T-cell (primary cell): ENCODE results near the gene ABHD12. TPM values are rescaled to one million over a fixed set of nuclear protein-coding genes. Genes with fewer than 3 reads are reported as not detected.

ENCODE experiments used
- ATAC-seq, 4 experiments: fragments of 200-7000 bp in 3 of 4; fragments of 150-1000 bp in 1 of 4; cut with Tn5 transposase; replicated peaks in 1 of 4; 1 replicate in 3 of 4; 2 replicates in 1 of 4; pipeline ENCODE4 v1.10.0; 2021; ENCODE audit warnings: moderate library complexity in 3 of 4, mild to moderate bottlenecking in 2 of 4, moderate number of reproducible peaks in 1 of 4
- CTCF ChIA-PET, 2 donors: fragments of 300-600 bp; sonication (Branson Sonifier 250); formaldehyde crosslinking; loops; one replicate each; lab custom pipeline; 2022; ENCODE audit warnings: antibody characterized with exemption in 2 of 2; lab: Charles Lee
- POLR2A ChIA-PET, 2 donors: fragments of 300-600 bp; sonication (Branson Sonifier 250); formaldehyde crosslinking; loops; one replicate each; lab custom pipeline; 2022; ENCODE audit warnings: antibody characterized with exemption in 2 of 2; lab: Charles Lee
- DNase-seq, 35 experiments: peaks; one replicate each; pipeline versions ENCODE4 v3.0.0 to v3.0.0-alpha.2; 2013 to 2023
- H3K27ac ChIP-seq: one replicate; pipeline ENCODE4 v1.5.1; 2013; ENCODE audit warnings: low read length
- H3K27me3 ChIP-seq, 2 experiments: replicated peaks in 1 of 2; 1 replicate in 1 of 2; 2 replicates in 1 of 2; pipeline versions ENCODE4 v1.6.1 to v1.7.0; 2013; ENCODE audit warnings: low read length in 1 of 2, mixed read lengths in 1 of 2; ENCODE audit not compliant: control insufficient read depth in 2 of 2, insufficient read depth in 2 of 2; ENCODE audit errors: extremely low read depth in 1 of 2
- H3K36me3 ChIP-seq, 2 donors: 1 replicate in 1 of 2; 2 replicates in 1 of 2; pipeline versions ENCODE4 v1.6.1 to v1.7.0; 2013; ENCODE audit warnings: low read length in 1 of 2; ENCODE audit not compliant: control insufficient read depth in 2 of 2, insufficient read depth in 1 of 2; ENCODE audit errors: extremely low read depth in 1 of 2
- H3K4me1 ChIP-seq, 2 experiments: 1 replicate in 1 of 2; 2 replicates in 1 of 2; pipeline versions ENCODE4 v1.6.1 to v1.7.0; 2013; ENCODE audit warnings: low read length in 2 of 2, mixed read lengths in 1 of 2; ENCODE audit not compliant: insufficient read depth in 2 of 2, control insufficient read depth in 1 of 2; ENCODE audit errors: extremely low read depth in 1 of 2
- H3K4me3 ChIP-seq, 2 donors: 1 replicate in 1 of 2; 2 replicates in 1 of 2; pipeline versions ENCODE4 v1.5.1 to v1.7.0; 2013; ENCODE audit warnings: mild to moderate bottlenecking in 2 of 2, low read length in 1 of 2, moderate library complexity in 1 of 2; ENCODE audit not compliant: control insufficient read depth in 1 of 2; ENCODE audit errors: extremely low read depth in 1 of 2
- H3K9me3 ChIP-seq: 2 replicates; pipeline ENCODE4 v1.7.0; 2013
- H3K27ac Mint-ChIP-seq, 2 donors: one replicate each; pipeline ENCODE4 v1.8.0; 2020 to 2021; ENCODE audit warnings: mild to moderate bottlenecking in 2 of 2, mixed read lengths in 2 of 2
- H3K27me3 Mint-ChIP-seq, 2 donors: one replicate each; pipeline ENCODE4 v1.8.0; 2021 to 2022; ENCODE audit warnings: mixed read lengths in 2 of 2
- H3K36me3 Mint-ChIP-seq: one replicate; pipeline ENCODE4 v1.8.0; 2021; ENCODE audit warnings: mixed read lengths
- H3K4me1 Mint-ChIP-seq, 3 donors: one replicate each; pipeline ENCODE4 v1.8.0; 2020 to 2022; ENCODE audit warnings: mixed read lengths in 3 of 3, mild to moderate bottlenecking in 1 of 3
- H3K4me3 Mint-ChIP-seq, 3 donors: one replicate each; pipeline ENCODE4 v1.8.0; 2020 to 2022; ENCODE audit warnings: mild to moderate bottlenecking in 3 of 3, mixed read lengths in 3 of 3, moderate library complexity in 3 of 3
- H3K9me3 Mint-ChIP-seq, 3 donors: one replicate each; pipeline ENCODE4 v1.8.0; 2020 to 2022; ENCODE audit warnings: mixed read lengths in 3 of 3
- WGBS: methylation state at CpG from one replicate; pipeline ENCODE4 v1.1.5; 2013; ENCODE audit warnings: missing lambda C conversion rate; ENCODE audit not compliant: insufficient coverage; 5-methylcytosine and 5-hydroxymethylcytosine counted together
- total RNA-seq, 35 experiments: library from RNA in 6 of 35; stranded (reverse) in 6 of 35; fragments of 120-200 nt in 1 of 35; gene quantifications; one replicate each; pipeline versions ENCODE4 v1.2.1 to v1.2.4 and lab custom pipeline; 2013 to 2026

ABHD12 gene
- total RNA-seq, 5 donors from 2014 or later (not counting 1 experiment from before 2014, with no cell fraction given): 19.5 to 27.7 (median 22.1) TPM

- peaks cover 7% of the 10 kb centered on the region for H3K36me3 Mint-ChIP-seq
- Histone ChIP-seq H3K27me3 (no peaks in the 10 kb centered on the region), H3K4me3 (no peak overlapping the region), H3K27ac (no peak overlapping the region), H3K36me3 (no peaks in the 10 kb centered on the region), H3K9me3 (no peaks in the 10 kb centered on the region), H3K4me1 (peaks cover 0 to 7% of the 10 kb centered on the region in 2 experiments)
- ATAC-seq (no peak), DNase-seq (no peak)
- POLR2A ChIA-PET: no interaction called here
- H3K9me3 Mint-ChIP-seq: no peaks in the 10 kb centered on the region
- no peak overlapping the region for H3K4me3 Mint-ChIP-seq
- CTCF ChIA-PET: no interaction called here
- WGBS: 78% methylated on average over 5 of the region's 10 CpGs
- H3K27ac Mint-ChIP-seq: no peak overlapping the region
- no peaks in the 10 kb centered on the region for H3K27me3 Mint-ChIP-seq
- peaks cover 24 to 30% (median 27%) of the 10 kb centered on the region in 3 donors for H3K4me1 Mint-ChIP-seq
Measured at GRCh38 chr20:25360631-25361286, 29.9 kb downstream of the ABHD12 start.

- Mint-ChIP-seq H3K27ac (peak overlapping the region in 1 of 2 donors; percentile 58), H3K4me3 (no peak overlapping the region), H3K27me3 (no peaks in the 10 kb centered on the region), H3K9me3 (no peaks in the 10 kb centered on the region), H3K4me1 (peaks cover 37 to 48% (median 39%) of the 10 kb centered on the region in 3 donors), H3K36me3 (peaks cover 3% of the 10 kb centered on the region)
- H3K27ac ChIP-seq: no peak overlapping the region
- H3K36me3 ChIP-seq: no peaks in the 10 kb centered on the region
- no peaks in the 10 kb centered on the region for H3K27me3 ChIP-seq
- ChIA-PET POLR2A (no interaction called here), CTCF (no interaction called here)
- DNase-seq (no peak), ATAC-seq (no peak)
- no peak overlapping the region for H3K4me3 ChIP-seq
- no peaks in the 10 kb centered on the region for H3K9me3 ChIP-seq
- H3K4me1 ChIP-seq: peaks cover 0 to 10% of the 10 kb centered on the region in 2 experiments
- 92% methylated on average over 9 of the region's 10 CpGs for WGBS
Measured at GRCh38 chr20:25356271-25356933, 34.2 kb downstream of the ABHD12 start.

GRCh38 chr20:25355866-25356265, 34.8 kb downstream of the ABHD12 start:
- H3K4me3 Mint-ChIP-seq: no peak overlapping the region
- CTCF ChIA-PET: no interaction called here
- H3K27me3 Mint-ChIP-seq: no peaks in the 10 kb centered on the region
- H3K27me3 ChIP-seq: no peaks in the 10 kb centered on the region
- H3K27ac Mint-ChIP-seq: no peak overlapping the region
- no peaks in the 10 kb centered on the region for H3K9me3 ChIP-seq
- POLR2A ChIA-PET: interaction anchor here in 1 of 2 donors (0.7 kb wide), 1 partner anchor 322 kb away, joined by 3 read pairs; no protein-coding TSS in a partner anchor
- no peak overlapping the region for H3K4me3 ChIP-seq
- ATAC-seq (no peak), DNase-seq (no peak)
- peaks cover 0 to 10% of the 10 kb centered on the region in 2 experiments for H3K4me1 ChIP-seq
- no peak overlapping the region for H3K27ac ChIP-seq
- WGBS: 83% methylated on average over 1 of the region's 2 CpGs
- no peaks in the 10 kb centered on the region for H3K9me3 Mint-ChIP-seq
- H3K36me3 ChIP-seq: no peaks in the 10 kb centered on the region
- H3K36me3 Mint-ChIP-seq: peaks cover 3% of the 10 kb centered on the region
- H3K4me1 Mint-ChIP-seq: peaks cover 37 to 46% (median 40%) of the 10 kb centered on the region in 3 donors

- Histone ChIP-seq H3K4me1 (peaks cover 0 to 10% of the 10 kb centered on the region in 2 experiments), H3K36me3 (no peaks in the 10 kb centered on the region), H3K9me3 (peaks cover 2% of the 10 kb centered on the region), H3K27ac (no peak overlapping the region), H3K4me3 (no peak overlapping the region), H3K27me3 (no peaks in the 10 kb centered on the region)
- Mint-ChIP-seq H3K4me3 (no peak overlapping the region), H3K36me3 (peaks cover 3% of the 10 kb centered on the region), H3K4me1 (peaks cover 33 to 47% (median 44%) of the 10 kb centered on the region in 3 donors), H3K9me3 (no peaks in the 10 kb centered on the region), H3K27me3 (no peaks in the 10 kb centered on the region), H3K27ac (no peak overlapping the region)
- DNase-seq: no peak
- WGBS: 71% methylated on average over 1 of the region's 3 CpGs
- CTCF ChIA-PET: interaction anchor here in 1 of 2 donors (0.5 kb wide), 1 partner anchor 15 kb away, joined by 5 read pairs; no protein-coding TSS in a partner anchor
- no peak for ATAC-seq
- POLR2A ChIA-PET: interaction anchor here in 1 of 2 donors (0.7 kb wide), 1 partner anchor 323 kb away, joined by 3 read pairs; no protein-coding TSS in a partner anchor
Measured at GRCh38 chr20:25355011-25355595, 35.5 kb downstream of the ABHD12 start.

GRCh38 chr20:25353747-25354705, 36.6 kb downstream of the ABHD12 start:
- no peak overlapping the region for H3K27ac ChIP-seq
- H3K36me3 ChIP-seq: no peaks in the 10 kb centered on the region
- Mint-ChIP-seq H3K4me3 (no peak overlapping the region), H3K9me3 (no peaks in the 10 kb centered on the region), H3K36me3 (peaks cover 3% of the 10 kb centered on the region), H3K27ac (no peak overlapping the region), H3K27me3 (no peaks in the 10 kb centered on the region), H3K4me1 (peaks cover 37 to 49% (median 42%) of the 10 kb centered on the region in 3 donors)
- no peak for DNase-seq
- no peak overlapping the region for H3K4me3 ChIP-seq
- no peaks in the 10 kb centered on the region for H3K27me3 ChIP-seq
- 70% methylated on average over 12 of the region's 15 CpGs for WGBS
- POLR2A ChIA-PET: no interaction called here
- CTCF ChIA-PET: no interaction called here
- H3K4me1 ChIP-seq: peaks cover 0 to 10% of the 10 kb centered on the region in 2 experiments
- no peak for ATAC-seq
- H3K9me3 ChIP-seq: peaks cover 3% of the 10 kb centered on the region

GRCh38 chr20:25353353-25353746, 37.3 kb downstream of the ABHD12 start:
- peaks cover 0 to 10% of the 10 kb centered on the region in 2 experiments for H3K4me1 ChIP-seq
- peaks cover 37 to 46% (median 42%) of the 10 kb centered on the region in 3 donors for H3K4me1 Mint-ChIP-seq
- H3K9me3 ChIP-seq: peaks cover 3% of the 10 kb centered on the region
- no peak overlapping the region for H3K4me3 Mint-ChIP-seq
- DNase-seq: no peak
- no peaks in the 10 kb centered on the region for H3K36me3 ChIP-seq
- no peak overlapping the region for H3K4me3 ChIP-seq
- H3K36me3 Mint-ChIP-seq: peaks cover 3% of the 10 kb centered on the region
- no peak overlapping the region for H3K27ac Mint-ChIP-seq
- 85% methylated on average over 3 of the region's 3 CpGs for WGBS
- ATAC-seq: no peak
- POLR2A ChIA-PET: no interaction called here
- no peaks in the 10 kb centered on the region for H3K27me3 ChIP-seq
- CTCF ChIA-PET: no interaction called here
- H3K9me3 Mint-ChIP-seq: no peaks in the 10 kb centered on the region
- H3K27me3 Mint-ChIP-seq: no peaks in the 10 kb centered on the region
- no peak overlapping the region for H3K27ac ChIP-seq
